HL-60 (cell line): ENCODE measurements around the gene KLHL18.

Experiments
- DNase-seq, 2 experiments: peaks; one replicate each; pipeline ENCODE4 v3.0.0-alpha.2; 2010 to 2020; ENCODE audit warnings: low read depth in 1 of 2, low spot score in 1 of 2
- H3K27ac ChIP-seq: fragments of 250-450 bp; sonication (Bioruptor Pico); replicated peaks from 2 replicates; pipeline ENCODE4 v1.5.1; 2020; ENCODE audit warnings: mild to moderate bottlenecking, moderate library complexity
- H3K27me3 ChIP-seq: fragments of 250-450 bp; sonication (Bioruptor Pico); 2 replicates; pipeline ENCODE4 v1.5.1; 2021; ENCODE audit warnings: mild to moderate bottlenecking, moderate library complexity; ENCODE audit not compliant: insufficient read depth, poor library complexity, severe bottlenecking
- H3K4me3 ChIP-seq: replicated peaks from 2 replicates; pipeline ENCODE4 v1.5.1; 2011; ENCODE audit warnings: mild to moderate bottlenecking, control low read depth, low read length; ENCODE audit not compliant: insufficient read depth
- GABPA ChIP-seq: IDR thresholded peaks from 2 replicates; pipeline ENCODE4 v1.6.1; 2012; ENCODE audit warnings: low read depth
- POLR2AphosphoS5 ChIP-seq: IDR thresholded peaks from 2 replicates; pipeline ENCODE4 v1.6.1; 2012; ENCODE audit warnings: low read depth
- SPI1 ChIP-seq: IDR thresholded peaks from 2 replicates; pipeline ENCODE4 v1.6.1; 2012; ENCODE audit warnings: low read depth, mild to moderate bottlenecking, borderline replicate concordance
- TF ChIP-seq, protein P1 (sequence below): IDR thresholded peaks from 2 replicates; pipeline ENCODE4 v1.6.1; 2012; ENCODE audit warnings: low read depth; ENCODE audit not compliant: insufficient replicate concordance
- TF ChIP-seq, protein P2 (sequence below): IDR thresholded peaks from one replicate; pipeline ENCODE4 v1.5.1; 2011; ENCODE audit warnings: low read length, control low read depth, inconsistent platforms; ENCODE audit not compliant: insufficient read depth

The KLHL18 gene

DNA sequence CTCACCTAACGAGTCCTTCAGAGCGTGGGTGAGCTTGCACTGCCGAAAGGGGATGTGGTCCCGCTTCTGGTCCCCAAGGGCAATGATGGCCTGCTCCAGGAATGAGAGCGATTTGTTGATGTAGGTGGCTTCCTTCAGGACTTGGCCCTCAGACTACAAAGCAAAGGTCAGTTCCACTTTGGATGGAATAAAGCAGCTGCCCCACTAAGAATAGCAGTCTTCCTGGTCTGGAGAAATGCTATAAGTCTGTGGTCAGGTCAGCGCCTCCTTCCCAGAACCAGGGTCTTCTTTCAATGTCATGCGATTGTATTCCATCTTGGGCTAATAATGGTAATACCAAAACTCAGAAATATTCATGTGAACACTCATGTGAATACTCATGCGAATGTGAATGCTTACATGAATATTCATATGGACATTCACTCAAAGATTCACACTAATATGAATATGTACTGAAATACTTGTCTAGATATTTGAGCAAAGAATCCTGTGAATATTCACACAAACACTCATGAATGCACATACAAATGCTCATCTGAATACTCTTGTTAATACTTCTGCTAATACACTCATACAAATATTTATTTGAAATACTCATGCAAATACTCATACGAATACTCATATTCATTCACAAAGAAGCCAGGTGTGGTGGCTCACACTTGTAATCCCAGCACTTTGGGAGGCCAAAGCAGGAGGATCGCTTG lies 16.9 kb upstream of the KLHL18 start:
- TF ChIP-seq, protein P1, sequence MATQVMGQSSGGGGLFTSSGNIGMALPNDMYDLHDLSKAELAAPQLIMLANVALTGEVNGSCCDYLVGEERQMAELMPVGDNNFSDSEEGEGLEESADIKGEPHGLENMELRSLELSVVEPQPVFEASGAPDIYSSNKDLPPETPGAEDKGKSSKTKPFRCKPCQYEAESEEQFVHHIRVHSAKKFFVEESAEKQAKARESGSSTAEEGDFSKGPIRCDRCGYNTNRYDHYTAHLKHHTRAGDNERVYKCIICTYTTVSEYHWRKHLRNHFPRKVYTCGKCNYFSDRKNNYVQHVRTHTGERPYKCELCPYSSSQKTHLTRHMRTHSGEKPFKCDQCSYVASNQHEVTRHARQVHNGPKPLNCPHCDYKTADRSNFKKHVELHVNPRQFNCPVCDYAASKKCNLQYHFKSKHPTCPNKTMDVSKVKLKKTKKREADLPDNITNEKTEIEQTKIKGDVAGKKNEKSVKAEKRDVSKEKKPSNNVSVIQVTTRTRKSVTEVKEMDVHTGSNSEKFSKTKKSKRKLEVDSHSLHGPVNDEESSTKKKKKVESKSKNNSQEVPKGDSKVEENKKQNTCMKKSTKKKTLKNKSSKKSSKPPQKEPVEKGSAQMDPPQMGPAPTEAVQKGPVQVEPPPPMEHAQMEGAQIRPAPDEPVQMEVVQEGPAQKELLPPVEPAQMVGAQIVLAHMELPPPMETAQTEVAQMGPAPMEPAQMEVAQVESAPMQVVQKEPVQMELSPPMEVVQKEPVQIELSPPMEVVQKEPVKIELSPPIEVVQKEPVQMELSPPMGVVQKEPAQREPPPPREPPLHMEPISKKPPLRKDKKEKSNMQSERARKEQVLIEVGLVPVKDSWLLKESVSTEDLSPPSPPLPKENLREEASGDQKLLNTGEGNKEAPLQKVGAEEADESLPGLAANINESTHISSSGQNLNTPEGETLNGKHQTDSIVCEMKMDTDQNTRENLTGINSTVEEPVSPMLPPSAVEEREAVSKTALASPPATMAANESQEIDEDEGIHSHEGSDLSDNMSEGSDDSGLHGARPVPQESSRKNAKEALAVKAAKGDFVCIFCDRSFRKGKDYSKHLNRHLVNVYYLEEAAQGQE: no peak
- TF ChIP-seq GABPA (no peak), SPI1 (no peak), POLR2AphosphoS5 (no peak)
- TF ChIP-seq, protein P2, sequence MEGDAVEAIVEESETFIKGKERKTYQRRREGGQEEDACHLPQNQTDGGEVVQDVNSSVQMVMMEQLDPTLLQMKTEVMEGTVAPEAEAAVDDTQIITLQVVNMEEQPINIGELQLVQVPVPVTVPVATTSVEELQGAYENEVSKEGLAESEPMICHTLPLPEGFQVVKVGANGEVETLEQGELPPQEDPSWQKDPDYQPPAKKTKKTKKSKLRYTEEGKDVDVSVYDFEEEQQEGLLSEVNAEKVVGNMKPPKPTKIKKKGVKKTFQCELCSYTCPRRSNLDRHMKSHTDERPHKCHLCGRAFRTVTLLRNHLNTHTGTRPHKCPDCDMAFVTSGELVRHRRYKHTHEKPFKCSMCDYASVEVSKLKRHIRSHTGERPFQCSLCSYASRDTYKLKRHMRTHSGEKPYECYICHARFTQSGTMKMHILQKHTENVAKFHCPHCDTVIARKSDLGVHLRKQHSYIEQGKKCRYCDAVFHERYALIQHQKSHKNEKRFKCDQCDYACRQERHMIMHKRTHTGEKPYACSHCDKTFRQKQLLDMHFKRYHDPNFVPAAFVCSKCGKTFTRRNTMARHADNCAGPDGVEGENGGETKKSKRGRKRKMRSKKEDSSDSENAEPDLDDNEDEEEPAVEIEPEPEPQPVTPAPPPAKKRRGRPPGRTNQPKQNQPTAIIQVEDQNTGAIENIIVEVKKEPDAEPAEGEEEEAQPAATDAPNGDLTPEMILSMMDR: no peak
- H3K4me3 ChIP-seq: no peak overlapping the region
- no peaks in the 10 kb centered on the region for H3K27me3 ChIP-seq
- no peak overlapping the region for H3K27ac ChIP-seq
- no peak for DNase-seq

DNA sequence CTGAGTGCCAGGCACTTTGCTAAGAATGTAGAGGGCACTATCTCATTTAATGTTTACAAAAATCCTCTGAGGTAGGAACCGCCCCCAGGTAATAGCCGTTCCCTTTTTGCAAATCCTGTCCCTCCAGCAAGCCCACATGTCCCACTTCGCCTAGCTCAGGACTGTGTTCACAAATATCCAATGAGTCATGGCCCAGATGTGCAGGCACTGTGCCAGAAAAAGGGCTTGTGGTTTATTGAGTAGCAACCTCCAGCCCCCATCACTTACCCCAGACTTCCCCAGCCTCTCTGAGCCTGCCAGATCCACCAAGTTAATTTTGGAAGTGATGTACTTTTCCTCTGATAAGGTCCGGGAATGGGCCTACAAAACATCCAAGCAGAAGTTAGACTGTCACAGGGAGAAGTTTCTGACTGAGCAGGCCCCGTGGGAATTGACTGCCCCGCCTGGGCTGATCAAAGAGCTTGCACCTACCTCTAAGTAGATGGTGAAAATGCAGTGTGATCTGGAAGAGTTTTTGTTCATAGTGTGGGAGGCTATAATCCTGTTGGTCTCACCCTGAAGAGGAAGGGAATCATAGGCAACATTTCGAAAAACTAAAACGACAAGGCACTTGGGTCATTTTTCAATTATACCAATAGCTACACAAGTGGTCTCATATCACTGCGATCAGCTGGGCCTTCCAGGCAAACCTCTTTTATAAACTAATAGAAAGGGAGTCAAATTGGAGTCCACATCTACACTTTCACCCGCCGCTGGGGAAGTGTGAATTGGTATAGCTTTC lies 15.8 kb upstream of the KLHL18 start:
- TF ChIP-seq POLR2AphosphoS5 (peak; percentile 74), SPI1 (peak; percentile 51; the same call in 1 of the 2 replicates), GABPA (no peak)
- TF ChIP-seq, protein P1: no peak
- TF ChIP-seq, protein P2: no peak
- Histone ChIP-seq H3K27ac (no peak overlapping the region; the same call in 1 of the 2 replicates), H3K27me3 (no peaks in the 10 kb centered on the region), H3K4me3 (no peak overlapping the region)
- peak; percentile 82 to 96 for DNase-seq

DNA sequence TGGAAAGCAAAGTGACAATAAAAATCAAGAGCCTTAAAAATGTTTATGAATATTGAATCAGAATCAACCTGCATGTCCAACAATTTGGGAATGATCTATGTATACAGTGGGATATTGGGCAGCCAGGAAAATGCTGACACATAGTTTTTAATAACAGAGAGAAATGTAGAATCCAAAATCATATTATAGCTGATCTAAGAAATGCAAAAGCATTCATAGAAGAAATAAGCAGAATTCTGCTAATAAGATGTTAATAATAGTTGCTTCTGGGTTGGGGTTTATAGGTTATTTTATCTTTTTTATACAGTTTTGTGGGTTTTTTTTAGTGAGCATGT lies 15.3 kb upstream of the KLHL18 start:
- no peak overlapping the region; the same call in 1 of the 2 replicates for H3K27ac ChIP-seq
- TF ChIP-seq, protein P1: no peak
- TF ChIP-seq, protein P2: no peak
- TF ChIP-seq SPI1 (no peak), GABPA (no peak), POLR2AphosphoS5 (no peak)
- no peaks in the 10 kb centered on the region for H3K27me3 ChIP-seq
- H3K4me3 ChIP-seq: no peak overlapping the region
- no peak for DNase-seq
